ENCODE measurements around the gene WDFY2. TPM values are rescaled to one million over a fixed set of nuclear protein-coding genes. Genes with fewer than 3 reads are reported as not detected.
A peak's percentile ranks its signal among the peaks of the same experiment; 100 is the strongest.

Gene WDFY2
- total and polyA plus RNA-seq, 12 donors: 2.4 to 7.5 (median 5.5) TPM

GRCh38 chr13:51793570-51794271 lies 209.5 kb downstream of the WDFY2 start:
- no peak overlapping the region for H3K4me3 ChIP-seq
- WGBS, 2 donors: 79 to 85% methylated on average over 6 of the region's 6 CpGs
- no peaks in the 10 kb centered on the region for H3K9me3 ChIP-seq
- no peaks in the 10 kb centered on the region for H3K27me3 ChIP-seq
- intact Hi-C loops (cut with DNase I): loop anchor here in 2 of 10 donors (10.0 kb wide), 2 partner anchors 349 to 359 kb away; no protein-coding TSS in a partner anchor
- H3K4me1 ChIP-seq: peaks cover 0 to 14% (median 0%) of the 10 kb centered on the region in 9 donors
- DNase-seq (no peak), ATAC-seq (peak in 7 of 8 donors; percentile 25 to 60 (median 45))
- H3K36me3 ChIP-seq: peaks cover 0 to 58% (median 0%) of the 10 kb centered on the region in 9 donors
- no peak for TF ChIP-seq CTCF (IDR thresholded peaks at IDR 0.05)
- H3K27ac ChIP-seq: peak overlapping the region in 1 of 10 donors; percentile 18

- TF ChIP-seq CTCF (IDR thresholded peaks at IDR 0.05): no peak
- ATAC-seq (no peak), DNase-seq (no peak)
- no peak overlapping the region for H3K4me3 ChIP-seq
- H3K27ac ChIP-seq: no peak overlapping the region
- peaks cover 0 to 64% (median 0%) of the 10 kb centered on the region in 9 donors for H3K36me3 ChIP-seq
- no peaks in the 10 kb centered on the region for H3K27me3 ChIP-seq
- intact Hi-C loops (cut with DNase I): loop anchor here in 3 of 10 donors (5.0 to 10.0 kb wide), 3 partner anchors 350 to 360 kb away; no protein-coding TSS in a partner anchor
- 59 to 87% methylated on average over 4 of the region's 4 CpGs for WGBS, 2 donors
- H3K9me3 ChIP-seq: no peaks in the 10 kb centered on the region
- peaks cover 0 to 14% (median 0%) of the 10 kb centered on the region in 9 donors for H3K4me1 ChIP-seq
These were observed 210.7 kb downstream of the WDFY2 start for GRCh38 chr13:51794964-51795363.

GRCh38 chr13:51795419-51795818 lies 211.2 kb downstream of the WDFY2 start:
- WGBS, 2 donors: 91 to 92% methylated on average over 2 of the region's 2 CpGs
- intact Hi-C loops (cut with DNase I): loop anchor here in 3 of 10 donors (5.0 to 10.0 kb wide), 3 partner anchors 351 to 361 kb away; no protein-coding TSS in a partner anchor
- Histone ChIP-seq H3K36me3 (peaks cover 0 to 64% (median 0%) of the 10 kb centered on the region in 9 donors), H3K4me1 (peaks cover 0 to 14% (median 2%) of the 10 kb centered on the region in 9 donors), H3K9me3 (no peaks in the 10 kb centered on the region), H3K27ac (no peak overlapping the region), H3K27me3 (no peaks in the 10 kb centered on the region), H3K4me3 (no peak overlapping the region)
- TF ChIP-seq CTCF (IDR thresholded peaks at IDR 0.05): no peak
- ATAC-seq (no peak), DNase-seq (no peak)

GRCh38 chr13:51796546-51796945 lies 212.3 kb downstream of the WDFY2 start:
- no peak for DNase-seq
- no peak overlapping the region for H3K27ac ChIP-seq
- H3K36me3 ChIP-seq: peaks cover 0 to 61% (median 0%) of the 10 kb centered on the region in 9 donors
- 44 to 61% methylated on average over 7 of the region's 7 CpGs for WGBS, 2 donors
- ATAC-seq: no peak
- peaks cover 6 to 24% (median 10%) of the 10 kb centered on the region in 9 donors for H3K4me1 ChIP-seq
- intact Hi-C loops (cut with DNase I): loop anchor here in 3 of 10 donors (5.0 to 10.0 kb wide), 3 partner anchors 352 to 362 kb away; no protein-coding TSS in a partner anchor
- no peak overlapping the region for H3K4me3 ChIP-seq
- H3K9me3 ChIP-seq: no peaks in the 10 kb centered on the region
- no peaks in the 10 kb centered on the region for H3K27me3 ChIP-seq
- no peak for TF ChIP-seq CTCF (IDR thresholded peaks at IDR 0.05)
